Activated CD4-positive, alpha-beta T cell treated with anti-CD3 and anti-CD28 coated beads for 36 hours (primary cell): ENCODE data around the gene APP. TPM values are rescaled to one million over a fixed set of nuclear protein-coding genes. Genes with fewer than 3 reads are reported as not detected.

Experiments
- ATAC-seq: fragments of 200-7000 bp; cut with Tn5 transposase; one replicate; pipeline ENCODE4 v1.10.0; 2021; ENCODE audit warnings: mild to moderate bottlenecking, moderate library complexity
- CTCF ChIA-PET: fragments of 350-600 bp; sonication (Branson Sonifier 250); formaldehyde crosslinking; loops from one replicate; lab custom pipeline; 2021; ENCODE audit warnings: antibody characterized with exemption; lab: Charles Lee
- POLR2A ChIA-PET: fragments of 350-600 bp; sonication (Branson Sonifier 250); formaldehyde crosslinking; loops from one replicate; lab custom pipeline; 2021; ENCODE audit warnings: antibody characterized with exemption, inconsistent platforms; lab: Charles Lee
- DNase-seq: peaks from one replicate; pipeline ENCODE4 v3.0.0-alpha.2; 2020
- H3K27ac Mint-ChIP-seq: one replicate; pipeline ENCODE4 v1.8.0; 2021; ENCODE audit warnings: mixed read lengths
- H3K27me3 Mint-ChIP-seq: one replicate; pipeline ENCODE4 v1.8.0; 2021; ENCODE audit warnings: mixed read lengths
- H3K36me3 Mint-ChIP-seq: one replicate; pipeline ENCODE4 v1.8.0; 2021; ENCODE audit warnings: low read depth, mixed read lengths
- H3K4me1 Mint-ChIP-seq: one replicate; pipeline ENCODE4 v1.8.0; 2021; ENCODE audit warnings: mixed read lengths
- H3K4me3 Mint-ChIP-seq: one replicate; pipeline ENCODE4 v1.8.0; 2021; ENCODE audit warnings: mild to moderate bottlenecking, moderate library complexity, mixed read lengths
- H3K9me3 Mint-ChIP-seq: one replicate; pipeline ENCODE4 v1.8.0; 2021; ENCODE audit warnings: low read depth, mixed read lengths
- intact Hi-C, 2 experiments: fragments of 100-400 bp; cut with DNase I in 1 of 2; cut with micrococcal nuclease in 1 of 2; formaldehyde crosslinking; loops; one replicate each; pipeline versions ENCODE4 v1.14.2 to v1.15.1; 2022 to 2024; cut with DNase I, micrococcal nuclease
- total RNA-seq, 2 experiments: library from RNA; stranded (reverse); gene quantifications; one replicate each; pipeline ENCODE4 v1.2.3, GENCODE V29; 2021

The APP gene
- total RNA-seq, 2 experiments from 2014 or later: 59.8 to 71.1 TPM

DNA sequence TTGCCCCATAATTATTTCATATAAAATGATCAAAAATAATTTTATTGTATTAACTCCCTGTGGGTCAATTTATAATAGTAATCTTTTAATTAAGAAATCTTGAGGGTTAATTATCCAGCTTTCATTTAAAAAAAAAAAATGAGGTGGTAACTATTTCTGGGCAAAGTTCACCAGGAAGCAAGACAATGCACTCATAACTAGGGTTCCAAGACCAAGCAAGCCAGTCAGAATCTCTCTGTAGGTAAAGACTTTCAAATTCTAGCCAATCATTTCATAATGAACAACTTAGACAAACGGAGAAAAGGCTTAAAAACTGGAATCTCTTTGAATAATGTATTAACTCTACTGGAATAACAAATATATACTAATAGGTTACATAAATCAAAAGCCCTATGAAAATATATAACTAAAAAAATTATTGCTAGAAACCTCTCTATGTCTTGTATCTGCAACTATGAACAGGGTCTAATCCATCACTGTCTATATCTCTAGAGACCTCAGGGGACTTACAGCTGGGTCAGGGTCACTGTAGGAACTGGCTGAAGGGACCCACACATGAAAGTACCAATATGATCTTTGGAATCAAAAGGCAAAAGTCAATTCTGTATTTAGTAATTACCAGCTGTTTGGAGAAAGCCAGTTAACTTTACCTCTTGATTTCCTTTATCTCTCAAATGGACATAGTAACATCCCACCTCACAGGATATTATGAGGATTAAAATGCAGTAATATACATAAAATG lies 43.3 kb downstream of the APP start:
- Mint-ChIP-seq H3K9me3 (no peaks in the 10 kb centered on the region), H3K4me3 (no peak overlapping the region), H3K4me1 (no peaks in the 10 kb centered on the region), H3K36me3 (peaks cover 11% of the 10 kb centered on the region), H3K27ac (no peak overlapping the region), H3K27me3 (no peaks in the 10 kb centered on the region)
- intact Hi-C loops: no loop called here
- ATAC-seq: no peak
- no peak for DNase-seq
- POLR2A ChIA-PET: no interaction called here
- CTCF ChIA-PET: interaction anchor here (0.7 kb wide), 1 partner anchor 642 kb away, joined by 3 read pairs; no protein-coding TSS in a partner anchor

DNA sequence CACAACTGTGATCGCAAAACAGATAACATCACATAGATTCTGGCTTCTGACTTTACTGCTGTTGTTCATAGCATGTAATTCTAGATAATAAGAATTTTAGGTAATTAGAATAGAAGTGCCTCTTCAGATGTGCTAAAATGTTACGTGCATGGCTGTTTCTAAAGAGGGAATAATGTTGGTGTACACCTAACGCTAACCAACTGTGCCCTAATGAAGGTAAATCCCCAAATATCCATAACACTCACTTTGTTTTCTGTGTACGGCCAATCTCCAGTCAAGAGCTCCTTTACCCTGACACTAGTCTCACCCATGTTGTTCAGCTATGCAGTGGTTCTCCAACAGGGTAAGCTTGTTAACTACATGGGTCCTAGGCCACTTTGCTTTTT lies 44.4 kb downstream of the APP start:
- no peak overlapping the region for H3K4me3 Mint-ChIP-seq
- H3K9me3 Mint-ChIP-seq: no peaks in the 10 kb centered on the region
- no peak overlapping the region for H3K27ac Mint-ChIP-seq
- H3K36me3 Mint-ChIP-seq: peaks cover 11% of the 10 kb centered on the region
- ChIA-PET POLR2A (no interaction called here), CTCF (no interaction called here)
- DNase-seq (no peak), ATAC-seq (no peak)
- intact Hi-C loops: no loop called here
- H3K4me1 Mint-ChIP-seq: no peaks in the 10 kb centered on the region
- no peaks in the 10 kb centered on the region for H3K27me3 Mint-ChIP-seq

DNA sequence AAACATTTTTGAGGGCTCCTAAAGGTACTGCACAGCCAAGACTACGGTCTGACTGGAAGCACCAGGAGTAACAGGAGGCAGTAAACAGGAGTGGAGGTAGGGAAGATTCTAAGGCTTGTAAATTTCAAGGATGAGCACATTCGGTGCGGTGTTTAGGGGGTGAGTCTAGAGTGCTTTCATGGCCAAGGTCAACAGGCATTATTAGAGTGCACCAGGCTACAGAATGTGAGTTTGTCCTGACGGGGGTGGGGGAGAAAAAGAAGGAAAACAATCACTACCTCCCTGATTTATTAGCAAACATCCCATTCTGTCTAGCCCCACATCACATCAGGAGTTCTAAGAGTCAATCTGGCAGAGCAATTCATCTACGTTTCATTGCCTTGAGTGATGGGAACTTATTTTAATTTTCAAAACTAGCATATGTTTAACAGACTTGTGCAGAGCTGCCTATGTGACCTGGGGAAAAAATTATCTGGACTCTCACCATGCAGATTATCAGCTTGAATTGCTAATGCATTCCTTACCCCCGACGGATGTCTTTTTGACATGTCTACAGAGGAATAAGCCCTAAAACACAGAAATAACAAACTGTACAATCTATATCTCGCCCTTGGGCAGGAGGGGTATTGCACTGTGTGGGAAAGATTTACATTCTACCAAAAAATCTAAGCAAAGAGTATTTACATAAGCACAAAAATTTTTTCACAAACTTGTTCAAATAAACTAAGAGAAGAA lies 45.0 kb downstream of the APP start:
- Mint-ChIP-seq H3K27ac (no peak overlapping the region), H3K4me3 (no peak overlapping the region), H3K9me3 (no peaks in the 10 kb centered on the region), H3K36me3 (peaks cover 11% of the 10 kb centered on the region), H3K4me1 (no peaks in the 10 kb centered on the region), H3K27me3 (no peaks in the 10 kb centered on the region)
- ATAC-seq (no peak), DNase-seq (no peak)
- POLR2A ChIA-PET: no interaction called here
- CTCF ChIA-PET: no interaction called here
- intact Hi-C loops: no loop called here

DNA sequence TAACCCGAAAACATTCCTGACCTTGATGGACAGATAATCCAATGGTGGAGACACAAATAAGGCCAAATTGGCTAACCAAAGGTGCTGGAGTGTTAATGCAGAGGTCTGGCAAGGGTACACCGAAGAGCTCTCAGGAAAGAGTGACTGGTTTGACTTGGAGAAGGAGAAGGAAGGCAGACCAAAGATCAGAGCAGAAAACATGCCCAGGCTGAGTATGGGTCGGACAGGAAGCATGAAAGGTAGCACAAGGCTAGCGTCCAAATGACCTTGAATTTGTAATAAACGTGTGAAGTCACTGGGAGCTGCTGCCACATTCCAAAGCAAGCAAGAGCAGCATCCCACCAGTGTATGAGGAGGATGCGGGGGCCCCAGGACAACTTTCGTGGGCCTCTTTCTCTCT lies 45.7 kb downstream of the APP start:
- ChIA-PET POLR2A (no interaction called here), CTCF (no interaction called here)
- Mint-ChIP-seq H3K27me3 (no peaks in the 10 kb centered on the region), H3K9me3 (no peaks in the 10 kb centered on the region), H3K36me3 (peaks cover 9% of the 10 kb centered on the region), H3K27ac (no peak overlapping the region), H3K4me3 (no peak overlapping the region), H3K4me1 (no peaks in the 10 kb centered on the region)
- DNase-seq (no peak), ATAC-seq (no peak)
- intact Hi-C loops: no loop called here

DNA sequence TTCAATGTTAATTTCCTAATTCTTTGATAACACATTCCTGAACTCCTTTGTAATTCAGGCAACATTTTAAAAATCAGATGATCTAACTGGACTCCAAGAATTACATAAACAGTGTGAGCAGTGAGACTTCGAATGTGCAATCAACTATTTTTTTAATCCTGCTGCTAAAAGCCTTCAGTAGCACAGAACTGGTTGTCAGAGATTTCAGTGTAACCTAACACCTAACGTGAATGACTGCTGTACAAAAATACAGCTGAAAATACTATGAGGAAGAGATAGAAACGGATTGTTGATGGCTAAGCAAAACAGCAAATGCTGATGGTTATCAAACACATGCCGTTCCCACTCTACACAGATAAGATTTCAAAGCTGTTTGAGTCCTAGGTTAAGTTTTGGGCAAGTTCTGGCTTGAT lies 46.1 kb downstream of the APP start:
- H3K27me3 Mint-ChIP-seq: no peaks in the 10 kb centered on the region
- ChIA-PET CTCF (no interaction called here), POLR2A (no interaction called here)
- no peak overlapping the region for H3K27ac Mint-ChIP-seq
- intact Hi-C loops: no loop called here
- ATAC-seq: no peak
- H3K36me3 Mint-ChIP-seq: peaks cover 7% of the 10 kb centered on the region
- no peak overlapping the region for H3K4me3 Mint-ChIP-seq
- H3K4me1 Mint-ChIP-seq: peaks cover 2% of the 10 kb centered on the region
- DNase-seq: no peak
- no peaks in the 10 kb centered on the region for H3K9me3 Mint-ChIP-seq

DNA sequence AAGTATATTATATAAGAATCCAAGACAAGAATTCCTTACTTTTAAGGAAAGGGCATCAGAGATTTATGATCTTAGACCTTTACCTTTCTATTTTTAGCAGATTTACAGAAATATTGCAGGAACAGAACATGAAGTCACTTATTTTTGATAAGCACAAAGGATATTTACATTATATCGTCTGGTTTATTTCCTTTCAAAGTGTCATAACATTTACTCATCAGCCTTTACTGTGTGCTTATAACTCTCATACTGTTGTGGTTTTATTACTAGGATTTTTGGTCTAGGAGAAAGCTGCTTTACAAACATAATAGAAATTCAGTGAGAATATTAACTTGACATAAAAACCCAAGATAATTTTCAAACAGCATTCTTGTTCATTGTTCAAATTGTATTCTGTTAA lies 47.6 kb downstream of the APP start:
- no peak for ATAC-seq
- ChIA-PET POLR2A (no interaction called here), CTCF (no interaction called here)
- H3K9me3 Mint-ChIP-seq: no peaks in the 10 kb centered on the region
- intact Hi-C loops: no loop called here
- H3K36me3 Mint-ChIP-seq: no peaks in the 10 kb centered on the region
- no peaks in the 10 kb centered on the region for H3K27me3 Mint-ChIP-seq
- peaks cover 5% of the 10 kb centered on the region for H3K4me1 Mint-ChIP-seq
- no peak for DNase-seq
- H3K27ac Mint-ChIP-seq: no peak overlapping the region
- H3K4me3 Mint-ChIP-seq: no peak overlapping the region

DNA sequence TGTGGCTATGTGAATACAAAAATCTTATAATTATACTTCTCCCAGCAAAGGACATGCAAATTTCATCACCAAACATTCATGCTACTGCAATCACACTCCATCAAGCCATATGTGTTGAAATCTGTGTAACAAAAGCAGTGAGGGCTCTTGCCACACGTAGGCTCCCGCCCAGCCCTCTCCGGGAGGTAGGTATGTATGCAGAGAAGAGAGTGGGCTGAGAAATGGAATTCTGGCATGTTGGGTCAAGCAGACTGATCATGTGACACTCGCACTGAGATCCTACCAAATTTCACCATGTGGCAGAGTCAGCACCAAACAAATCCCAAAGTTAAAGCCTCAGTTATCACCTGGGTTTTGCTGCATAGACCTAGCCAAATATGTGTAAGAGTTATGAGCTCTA lies 49.7 kb downstream of the APP start:
- POLR2A ChIA-PET: no interaction called here
- H3K36me3 Mint-ChIP-seq: no peaks in the 10 kb centered on the region

DNA sequence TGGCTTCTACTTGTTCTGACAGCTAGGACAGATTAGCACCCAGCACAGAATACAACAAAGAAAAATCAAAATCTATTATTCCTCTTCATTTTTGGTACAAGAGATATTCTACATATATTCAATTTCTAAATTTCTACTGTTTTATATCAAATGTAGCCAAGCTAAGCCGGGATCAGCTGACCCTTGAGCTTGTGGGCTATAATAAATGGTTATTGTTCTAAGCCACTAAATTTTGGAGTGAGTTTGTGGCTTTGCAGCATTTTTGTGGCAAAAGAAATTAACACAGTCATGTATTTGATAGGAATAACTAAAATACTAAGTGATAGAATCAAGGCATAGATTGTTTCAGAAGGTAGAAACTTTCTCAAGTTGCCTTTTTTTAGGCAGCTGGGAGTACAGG lies 50.7 kb downstream of the APP start:
- Mint-ChIP-seq H3K4me1 (peaks cover 18% of the 10 kb centered on the region), H3K9me3 (no peaks in the 10 kb centered on the region), H3K27me3 (no peaks in the 10 kb centered on the region), H3K4me3 (no peak overlapping the region), H3K36me3 (no peaks in the 10 kb centered on the region), H3K27ac (no peak overlapping the region)
- ChIA-PET POLR2A (no interaction called here), CTCF (no interaction called here)
- ATAC-seq: no peak
- no peak for DNase-seq
- intact Hi-C loops: no loop called here

More for the DNA sequence above, 49.7 kb downstream of the APP start:
- no peak overlapping the region for H3K4me3 Mint-ChIP-seq
- ATAC-seq (no peak), DNase-seq (no peak)
- peaks cover 14% of the 10 kb centered on the region for H3K4me1 Mint-ChIP-seq
- intact Hi-C loops: no loop called here
- no peaks in the 10 kb centered on the region for H3K27me3 Mint-ChIP-seq
- no peak overlapping the region for H3K27ac Mint-ChIP-seq
- no peaks in the 10 kb centered on the region for H3K9me3 Mint-ChIP-seq
- CTCF ChIA-PET: no interaction called here

DNA sequence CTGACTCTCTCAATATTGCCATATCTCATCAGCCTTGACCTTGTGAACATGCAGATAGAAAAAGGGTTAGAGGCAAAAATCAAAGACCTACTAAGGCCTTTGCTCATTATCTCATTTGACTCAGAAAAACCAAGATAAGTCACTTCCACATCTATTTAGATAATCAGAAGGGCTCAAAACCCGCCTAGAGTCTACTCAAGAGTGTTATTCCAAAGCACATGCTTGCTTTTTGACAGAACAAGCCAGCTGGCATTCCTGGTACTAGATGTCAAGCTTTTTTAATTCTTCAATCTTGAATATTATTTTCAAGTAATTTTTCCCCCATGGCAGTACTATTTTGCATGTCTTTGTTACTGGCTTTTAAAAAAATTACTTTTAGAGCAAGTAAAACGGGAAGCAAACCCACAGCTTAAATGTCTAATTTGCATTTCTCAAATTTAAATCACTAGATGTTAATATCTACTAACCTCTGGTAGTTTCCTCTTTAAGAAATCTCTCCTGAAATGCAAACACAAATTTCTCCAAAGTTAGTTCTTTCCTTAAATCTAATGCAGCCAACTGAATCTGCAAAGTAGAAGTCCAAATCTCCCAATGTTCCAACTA lies 51.5 kb downstream of the APP start:
- DNase-seq (no peak), ATAC-seq (no peak)
- ChIA-PET POLR2A (no interaction called here), CTCF (no interaction called here)
- no peak overlapping the region for H3K4me3 Mint-ChIP-seq
- no peaks in the 10 kb centered on the region for H3K27me3 Mint-ChIP-seq
- intact Hi-C loops: no loop called here
- H3K36me3 Mint-ChIP-seq: no peaks in the 10 kb centered on the region
- no peaks in the 10 kb centered on the region for H3K9me3 Mint-ChIP-seq
- H3K4me1 Mint-ChIP-seq: peaks cover 18% of the 10 kb centered on the region
- no peak overlapping the region for H3K27ac Mint-ChIP-seq

DNA sequence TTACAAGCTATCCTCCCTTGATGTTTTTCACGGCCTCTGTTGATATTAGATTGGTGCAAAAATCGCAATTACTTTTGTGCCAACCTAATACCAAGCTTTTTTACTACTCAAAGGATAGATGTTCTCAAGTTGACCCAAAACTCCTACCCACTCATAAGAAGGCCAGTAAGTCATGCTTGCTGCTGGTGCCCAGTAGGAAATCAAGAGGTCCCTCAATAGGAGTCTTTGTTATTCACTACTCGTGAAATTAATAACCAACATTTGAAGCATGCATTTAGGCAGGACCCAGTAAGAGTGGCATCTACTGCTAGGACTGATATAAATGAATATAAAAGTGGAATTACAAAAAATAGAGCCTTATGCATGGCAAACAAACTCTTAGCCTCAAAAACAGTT lies 52.6 kb downstream of the APP start:
- peaks cover 20% of the 10 kb centered on the region for H3K4me1 Mint-ChIP-seq
- CTCF ChIA-PET: interaction anchor here (0.9 kb wide), 1 partner anchor 82 kb away, joined by 3 read pairs; no protein-coding TSS in a partner anchor
- DNase-seq (no peak), ATAC-seq (no peak)
- H3K9me3 Mint-ChIP-seq: no peaks in the 10 kb centered on the region
- POLR2A ChIA-PET: no interaction called here
- no peak overlapping the region for H3K4me3 Mint-ChIP-seq
- peaks cover 3% of the 10 kb centered on the region for H3K36me3 Mint-ChIP-seq
- intact Hi-C loops: no loop called here
- H3K27me3 Mint-ChIP-seq: no peaks in the 10 kb centered on the region
- no peak overlapping the region for H3K27ac Mint-ChIP-seq

DNA sequence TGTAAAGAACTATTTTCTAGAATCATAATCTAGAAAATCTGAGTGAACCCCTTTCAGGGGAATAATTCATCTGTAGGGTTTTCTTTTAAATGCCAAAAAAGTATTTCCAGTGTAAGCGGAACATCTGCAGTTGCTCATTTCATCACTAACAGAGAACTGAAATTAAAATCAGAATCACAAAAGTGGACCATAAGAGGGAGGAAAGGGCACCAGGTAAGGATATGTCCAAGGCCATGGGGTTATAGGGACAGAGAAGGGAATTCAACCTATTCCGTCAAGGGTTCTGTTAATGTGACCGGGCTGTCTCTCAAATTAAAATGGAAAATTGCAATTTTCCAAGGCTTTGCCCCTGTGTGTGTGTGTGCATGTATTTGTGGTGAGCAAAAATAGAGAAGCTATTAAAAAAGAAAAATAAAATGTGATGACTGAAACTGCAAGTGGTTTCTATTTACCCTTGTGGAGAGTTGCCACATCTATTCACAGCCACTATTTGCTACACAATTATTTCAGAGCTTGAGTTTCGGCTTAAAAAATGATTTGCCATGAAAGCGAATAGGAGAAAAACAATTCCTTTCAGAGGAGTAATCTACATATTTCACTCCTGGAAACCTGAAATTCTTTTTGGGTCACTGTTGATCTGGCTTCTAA lies 53.1 kb downstream of the APP start:
- Mint-ChIP-seq H3K9me3 (no peaks in the 10 kb centered on the region), H3K36me3 (peaks cover 3% of the 10 kb centered on the region), H3K27ac (no peak overlapping the region), H3K27me3 (no peaks in the 10 kb centered on the region), H3K4me3 (no peak overlapping the region), H3K4me1 (peaks cover 25% of the 10 kb centered on the region)
- POLR2A ChIA-PET: no interaction called here
- intact Hi-C loops: no loop called here
- DNase-seq (no peak), ATAC-seq (no peak)
- CTCF ChIA-PET: interaction anchor here (0.9 kb wide), 1 partner anchor 82 kb away, joined by 3 read pairs; no protein-coding TSS in a partner anchor
